OCI-LY7 (cell line): Measurements from ENCODE around the gene PRDM2. TPM values are rescaled to one million over a fixed set of nuclear protein-coding genes. Genes with fewer than 3 reads are reported as not detected.

ENCODE experiments used
- BruUV-seq: library from RNA; stranded (reverse); fragments of 400-500 nt; replicated peaks from 2 replicates; lab custom pipeline; 2021; lab: Mats Ljungman, UMichigan
- CTCF ChIA-PET: fragments of 300-600 bp; sonication (Branson Sonifier 250); formaldehyde crosslinking; loops from one replicate; lab custom pipeline; 2022; ENCODE audit warnings: antibody characterized with exemption; ENCODE audit not compliant: unreplicated experiment; lab: Charles Lee
- POLR2A ChIA-PET: fragments of 300-600 bp; sonication (Branson Sonifier 250); formaldehyde crosslinking; loops from one replicate; lab custom pipeline; 2022; ENCODE audit warnings: antibody characterized with exemption; lab: Charles Lee
- DNase-seq: peaks from one replicate; pipeline ENCODE4 v3.0.0-alpha.2; 2015; ENCODE audit warnings: low spot score
- H2AFZ ChIP-seq: fragments of 200-600 bp; sonication (generic), shearing (Covaris generic); 2 replicates; pipeline ENCODE4 v1.6.1; 2014; ENCODE audit warnings: mild to moderate bottlenecking, antibody characterized with exemption, low read length, moderate library complexity
- H3K27ac ChIP-seq: fragments of 200-600 bp; sonication (generic); 2 replicates; pipeline ENCODE4 v1.5.1; 2014; ENCODE audit warnings: mixed run types, low read depth, mild to moderate bottlenecking, moderate library complexity, low read length, inconsistent platforms; ENCODE audit not compliant: poor library complexity, severe bottlenecking
- H3K36me3 ChIP-seq: fragments of 200-600 bp; sonication (generic); 2 replicates; pipeline ENCODE4 v1.6.1; 2014; ENCODE audit warnings: mild to moderate bottlenecking, antibody characterized with exemption, low read length, moderate library complexity, mixed read lengths; ENCODE audit not compliant: insufficient read depth
- H3K4me1 ChIP-seq: fragments of 200-600 bp; sonication (generic); 2 replicates; pipeline ENCODE4 v1.5.1; 2014; ENCODE audit warnings: mild to moderate bottlenecking, low read length; ENCODE audit not compliant: insufficient read depth, poor library complexity, severe bottlenecking
- H3K4me2 ChIP-seq: fragments of 200-600 bp; sonication (generic); 2 replicates; pipeline ENCODE4 v1.6.1; 2014; ENCODE audit warnings: mild to moderate bottlenecking, low read length
- H3K4me3 ChIP-seq: fragments of 200-600 bp; sonication (generic); 2 replicates; pipeline ENCODE4 v1.5.1; 2014; ENCODE audit warnings: mild to moderate bottlenecking, low read depth, low read length; ENCODE audit not compliant: poor library complexity, severe bottlenecking
- H3K79me2 ChIP-seq: fragments of 200-600 bp; sonication (generic); 2 replicates; pipeline ENCODE4 v1.6.1; 2016; ENCODE audit warnings: low read depth, mild to moderate bottlenecking, low read length, moderate library complexity, mixed read lengths; ENCODE audit not compliant: insufficient read depth
- H3K9me2 ChIP-seq: fragments of 200-600 bp; sonication (generic); 2 replicates; pipeline ENCODE4 v1.6.1; 2016; ENCODE audit warnings: mild to moderate bottlenecking, low read length, mixed read lengths; ENCODE audit not compliant: insufficient read depth
- H3K9me3 ChIP-seq: fragments of 200-600 bp; sonication (generic); 2 replicates; pipeline ENCODE4 v1.6.1; 2014; ENCODE audit warnings: mild to moderate bottlenecking, mixed run types, low read length, mixed read lengths
- H4K20me1 ChIP-seq: fragments of 200-600 bp; sonication (generic); 2 replicates; pipeline ENCODE4 v1.6.1; 2014; ENCODE audit warnings: mild to moderate bottlenecking, antibody characterized with exemption, low read length, moderate library complexity, mixed read lengths; ENCODE audit not compliant: insufficient read depth
- EZH2phosphoT487 ChIP-seq: fragments of 200-600 bp; sonication (generic); IDR thresholded peaks from 2 replicates; pipeline ENCODE4 v1.6.1; 2018; ENCODE audit warnings: low read depth, borderline replicate concordance, mild to moderate bottlenecking, mixed run types, antibody characterized with exemption, low read length, moderate library complexity, mixed read lengths
- intact Hi-C: fragments of 100-400 bp; cut with micrococcal nuclease; formaldehyde crosslinking; loops from one replicate; pipeline ENCODE4 v1.10.0; 2022; ENCODE audit not compliant: unreplicated experiment
- total RNA-seq, 2 experiments: library from RNA; depleted of rRNA in 1 of 2; stranded (reverse); fragments of >200 nt in 1 of 2; shearing (Covaris generic) in 1 of 2; gene quantifications; 2 replicates each; pipeline ENCODE4 v1.2.3, GENCODE V29; 2014 to 2022
- TF ChIP-seq, protein P1 (sequence below): fragments of 200-600 bp; sonication (generic); conservative IDR thresholded peaks from 2 replicates; pipeline ENCODE4 v1.5.1; 2014; ENCODE audit warnings: mild to moderate bottlenecking, antibody characterized with exemption, low read length, moderate library complexity, mixed read lengths

The PRDM2 gene
- total RNA-seq, 2 experiments from 2014 or later: 38.7 to 98.2 TPM

DNA sequence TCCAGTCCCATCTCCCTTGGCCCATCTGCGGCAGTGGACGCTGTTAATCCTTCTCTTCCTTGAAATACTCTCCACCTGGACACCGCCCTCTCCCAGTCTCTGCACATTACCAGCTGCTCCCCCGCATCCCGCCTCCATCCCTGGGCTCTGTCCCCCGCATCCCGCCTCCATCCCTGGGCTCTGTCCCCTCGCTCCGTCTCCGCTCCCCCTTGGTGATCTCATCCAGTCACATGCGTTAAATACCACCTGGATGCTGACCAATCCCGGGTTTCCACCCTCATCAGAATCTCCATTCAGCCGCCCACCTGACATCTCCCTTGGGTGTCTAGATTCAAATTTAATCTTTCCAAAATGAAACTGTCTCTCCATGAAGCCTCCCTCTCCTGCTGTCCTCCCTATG, 106.1 kb downstream of the PRDM2 start:
- Histone ChIP-seq H3K4me3 (no peak overlapping the region), H2AFZ (no peak overlapping the region), H3K27ac (no peak overlapping the region), H3K9me3 (no peaks in the 10 kb centered on the region), H3K9me2 (no peaks in the 10 kb centered on the region), H4K20me1 (no peaks in the 10 kb centered on the region; the same call in 1 of the 2 replicates), H3K4me1 (peaks cover 27% of the 10 kb centered on the region), H3K79me2 (no peaks in the 10 kb centered on the region), H3K36me3 (no peaks in the 10 kb centered on the region), H3K4me2 (no peak overlapping the region)
- ChIA-PET CTCF (no interaction called here), POLR2A (no interaction called here)
- intact Hi-C loops: loop anchor here (2.0 kb wide), 1 partner anchor 51 kb away; no protein-coding TSS in a partner anchor
- no TSS peak for BruUV-seq
- TF ChIP-seq EZH2phosphoT487: no peak
- TF ChIP-seq, protein P1, sequence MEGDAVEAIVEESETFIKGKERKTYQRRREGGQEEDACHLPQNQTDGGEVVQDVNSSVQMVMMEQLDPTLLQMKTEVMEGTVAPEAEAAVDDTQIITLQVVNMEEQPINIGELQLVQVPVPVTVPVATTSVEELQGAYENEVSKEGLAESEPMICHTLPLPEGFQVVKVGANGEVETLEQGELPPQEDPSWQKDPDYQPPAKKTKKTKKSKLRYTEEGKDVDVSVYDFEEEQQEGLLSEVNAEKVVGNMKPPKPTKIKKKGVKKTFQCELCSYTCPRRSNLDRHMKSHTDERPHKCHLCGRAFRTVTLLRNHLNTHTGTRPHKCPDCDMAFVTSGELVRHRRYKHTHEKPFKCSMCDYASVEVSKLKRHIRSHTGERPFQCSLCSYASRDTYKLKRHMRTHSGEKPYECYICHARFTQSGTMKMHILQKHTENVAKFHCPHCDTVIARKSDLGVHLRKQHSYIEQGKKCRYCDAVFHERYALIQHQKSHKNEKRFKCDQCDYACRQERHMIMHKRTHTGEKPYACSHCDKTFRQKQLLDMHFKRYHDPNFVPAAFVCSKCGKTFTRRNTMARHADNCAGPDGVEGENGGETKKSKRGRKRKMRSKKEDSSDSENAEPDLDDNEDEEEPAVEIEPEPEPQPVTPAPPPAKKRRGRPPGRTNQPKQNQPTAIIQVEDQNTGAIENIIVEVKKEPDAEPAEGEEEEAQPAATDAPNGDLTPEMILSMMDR: no peak
- no peak for DNase-seq

DNA sequence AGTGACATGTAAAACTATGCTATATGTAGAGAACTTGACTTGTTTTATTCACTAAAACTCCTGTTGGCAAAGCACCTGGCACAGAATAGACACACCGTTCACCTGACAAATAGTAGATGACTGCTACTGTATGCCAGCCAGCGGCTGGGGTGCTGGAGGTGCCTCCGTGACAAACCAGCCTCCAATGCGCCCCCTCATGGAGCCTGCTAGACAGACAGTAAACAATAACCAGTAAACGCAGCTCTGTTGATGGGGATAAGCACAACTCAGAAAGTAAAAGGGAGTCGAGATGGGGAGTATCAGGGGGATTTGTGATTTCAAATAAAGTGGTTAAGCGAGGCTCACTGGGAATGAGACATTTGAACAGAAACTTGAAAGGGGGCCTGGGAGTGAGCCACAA, 107.2 kb downstream of the PRDM2 start:
- Histone ChIP-seq H3K79me2 (no peaks in the 10 kb centered on the region), H3K4me2 (no peak overlapping the region), H3K4me3 (no peak overlapping the region), H3K36me3 (no peaks in the 10 kb centered on the region), H3K27ac (no peak overlapping the region), H3K9me2 (no peaks in the 10 kb centered on the region), H4K20me1 (no peaks in the 10 kb centered on the region), H2AFZ (no peak overlapping the region), H3K4me1 (peaks cover 20% of the 10 kb centered on the region), H3K9me3 (no peaks in the 10 kb centered on the region)
- DNase-seq: peak; percentile 77
- ChIA-PET CTCF (no interaction called here), POLR2A (no interaction called here)
- BruUV-seq: no TSS peak
- TF ChIP-seq, protein P1: peak; percentile 94
- TF ChIP-seq EZH2phosphoT487: no peak
- intact Hi-C loops: loop anchor here (1.0 to 2.0 kb wide), 2 partner anchors 52 to 142 kb away; no protein-coding TSS in a partner anchor

DNA sequence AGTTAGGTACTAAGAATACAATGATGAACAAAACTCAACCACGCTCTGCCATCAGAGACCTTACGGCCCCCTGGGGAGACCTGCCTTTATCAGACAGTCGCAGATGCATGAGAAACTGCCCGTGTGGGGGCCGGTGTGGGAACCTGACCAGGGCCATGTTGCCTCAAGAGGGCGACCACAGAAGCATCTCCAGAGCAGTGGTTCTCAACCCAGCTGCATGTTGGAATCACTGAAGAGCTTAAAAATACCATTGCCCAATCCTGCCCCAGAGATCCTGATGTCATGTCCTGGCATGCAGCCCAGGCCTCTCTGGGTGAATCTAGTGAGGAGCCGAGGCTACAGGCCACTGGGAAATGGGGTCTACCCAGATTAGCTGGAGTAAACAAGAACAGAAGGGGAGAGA, 108.7 kb downstream of the PRDM2 start:
- Histone ChIP-seq H3K4me1 (peaks cover 21% of the 10 kb centered on the region), H4K20me1 (no peaks in the 10 kb centered on the region), H3K79me2 (no peaks in the 10 kb centered on the region), H3K27ac (no peak overlapping the region), H3K4me2 (no peak overlapping the region), H3K9me2 (no peaks in the 10 kb centered on the region), H3K4me3 (no peak overlapping the region), H2AFZ (no peak overlapping the region), H3K9me3 (no peaks in the 10 kb centered on the region), H3K36me3 (no peaks in the 10 kb centered on the region)
- TF ChIP-seq EZH2phosphoT487: no peak
- TF ChIP-seq, protein P1: no peak
- intact Hi-C loops: no loop called here
- BruUV-seq: no TSS peak
- ChIA-PET CTCF (no interaction called here), POLR2A (no interaction called here)
- no peak for DNase-seq
